Measurements from ENCODE around the gene DDX1. TPM values are rescaled to one million over a fixed set of nuclear protein-coding genes. Genes with fewer than 3 reads are reported as not detected.

The DDX1 gene
- total and polyA plus RNA-seq, 2 of the 4 experiments (the other 2 are of a cell fraction): 73.6 to 74.9 TPM

DNA sequence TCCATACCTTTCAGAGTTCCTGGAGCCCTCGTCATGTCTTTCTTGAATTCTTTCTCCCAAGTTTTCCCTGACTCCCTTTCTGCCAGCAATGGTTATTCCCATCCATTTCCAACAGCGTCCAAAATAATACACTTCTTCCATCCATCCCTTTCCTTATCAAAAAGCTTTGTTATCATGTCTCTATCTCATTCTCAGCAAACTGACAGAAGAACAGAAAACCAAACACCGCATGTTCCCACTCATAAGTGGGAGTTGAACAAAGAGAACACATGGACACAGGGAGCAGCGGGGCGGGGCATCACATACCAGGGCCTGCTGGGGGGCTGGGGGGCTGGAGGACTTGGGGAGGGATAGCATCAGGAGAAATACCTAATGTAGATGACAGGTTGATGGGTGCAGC lies 86.7 kb downstream of the DDX1 start:
- BruUV-seq (replicated peaks): no TSS peak
- H2BK15ac ChIP-seq (ENCODE audit: low read depth, low read length): no peak overlapping the region
- ChIA-PET POLR2A (ENCODE audit: unreplicated experiment) (no interaction called here), CTCF (no interaction called here)
- H2AK5ac ChIP-seq (ENCODE audit: low read depth, low read length): no peak overlapping the region
- no peaks in the 10 kb centered on the region for H3K9me1 ChIP-seq (ENCODE audit: insufficient read depth, low read length)
- no peak for TF ChIP-seq SMC3 (IDR thresholded peaks at IDR 0.05; ENCODE audit: low read depth, low read length)
- no peak for TF ChIP-seq NFE2L2 (IDR thresholded peaks at IDR 0.05; ENCODE audit: low read depth, low read length)
- TF ChIP-seq CHD1 (IDR thresholded peaks at IDR 0.05; ENCODE audit: low read depth, low read length): no peak
- TF ChIP-seq, protein P1, sequence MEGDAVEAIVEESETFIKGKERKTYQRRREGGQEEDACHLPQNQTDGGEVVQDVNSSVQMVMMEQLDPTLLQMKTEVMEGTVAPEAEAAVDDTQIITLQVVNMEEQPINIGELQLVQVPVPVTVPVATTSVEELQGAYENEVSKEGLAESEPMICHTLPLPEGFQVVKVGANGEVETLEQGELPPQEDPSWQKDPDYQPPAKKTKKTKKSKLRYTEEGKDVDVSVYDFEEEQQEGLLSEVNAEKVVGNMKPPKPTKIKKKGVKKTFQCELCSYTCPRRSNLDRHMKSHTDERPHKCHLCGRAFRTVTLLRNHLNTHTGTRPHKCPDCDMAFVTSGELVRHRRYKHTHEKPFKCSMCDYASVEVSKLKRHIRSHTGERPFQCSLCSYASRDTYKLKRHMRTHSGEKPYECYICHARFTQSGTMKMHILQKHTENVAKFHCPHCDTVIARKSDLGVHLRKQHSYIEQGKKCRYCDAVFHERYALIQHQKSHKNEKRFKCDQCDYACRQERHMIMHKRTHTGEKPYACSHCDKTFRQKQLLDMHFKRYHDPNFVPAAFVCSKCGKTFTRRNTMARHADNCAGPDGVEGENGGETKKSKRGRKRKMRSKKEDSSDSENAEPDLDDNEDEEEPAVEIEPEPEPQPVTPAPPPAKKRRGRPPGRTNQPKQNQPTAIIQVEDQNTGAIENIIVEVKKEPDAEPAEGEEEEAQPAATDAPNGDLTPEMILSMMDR (conservative IDR thresholded peaks at IDR 0.05; ENCODE audit: low read depth, low read length): no peak
- no peak for TF ChIP-seq MAZ (IDR thresholded peaks at IDR 0.05; ENCODE audit: borderline replicate concordance, low read depth, low read length)
- TF ChIP-seq, protein P2, sequence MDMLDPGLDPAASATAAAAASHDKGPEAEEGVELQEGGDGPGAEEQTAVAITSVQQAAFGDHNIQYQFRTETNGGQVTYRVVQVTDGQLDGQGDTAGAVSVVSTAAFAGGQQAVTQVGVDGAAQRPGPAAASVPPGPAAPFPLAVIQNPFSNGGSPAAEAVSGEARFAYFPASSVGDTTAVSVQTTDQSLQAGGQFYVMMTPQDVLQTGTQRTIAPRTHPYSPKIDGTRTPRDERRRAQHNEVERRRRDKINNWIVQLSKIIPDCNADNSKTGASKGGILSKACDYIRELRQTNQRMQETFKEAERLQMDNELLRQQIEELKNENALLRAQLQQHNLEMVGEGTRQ (IDR thresholded peaks at IDR 0.05; ENCODE audit: low read depth, low read length): no peak
- no peak for TF ChIP-seq CEBPB (IDR thresholded peaks at IDR 0.05; ENCODE audit: low read depth, low read length)
- TF ChIP-seq RAD21 (IDR thresholded peaks at IDR 0.05; ENCODE audit: low read length): no peak
- no peak for TF ChIP-seq RFX5 (IDR thresholded peaks at IDR 0.05; ENCODE audit: low read depth, low read length)
- no peak for TF ChIP-seq POLR2A (IDR thresholded peaks at IDR 0.05; ENCODE audit: low read depth, low read length)
- TF ChIP-seq, protein P3, sequence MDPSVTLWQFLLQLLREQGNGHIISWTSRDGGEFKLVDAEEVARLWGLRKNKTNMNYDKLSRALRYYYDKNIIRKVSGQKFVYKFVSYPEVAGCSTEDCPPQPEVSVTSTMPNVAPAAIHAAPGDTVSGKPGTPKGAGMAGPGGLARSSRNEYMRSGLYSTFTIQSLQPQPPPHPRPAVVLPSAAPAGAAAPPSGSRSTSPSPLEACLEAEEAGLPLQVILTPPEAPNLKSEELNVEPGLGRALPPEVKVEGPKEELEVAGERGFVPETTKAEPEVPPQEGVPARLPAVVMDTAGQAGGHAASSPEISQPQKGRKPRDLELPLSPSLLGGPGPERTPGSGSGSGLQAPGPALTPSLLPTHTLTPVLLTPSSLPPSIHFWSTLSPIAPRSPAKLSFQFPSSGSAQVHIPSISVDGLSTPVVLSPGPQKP (IDR thresholded peaks at IDR 0.05; ENCODE audit: borderline replicate concordance, low read depth, low read length): no peak
- TF ChIP-seq BHLHE40 (IDR thresholded peaks at IDR 0.05; ENCODE audit: low read depth, low read length): no peak
- no peak for TF ChIP-seq RCOR1 (IDR thresholded peaks at IDR 0.05; ENCODE audit: insufficient replicate concordance, low read length)
- TF ChIP-seq MAFK (IDR thresholded peaks at IDR 0.05; ENCODE audit: low read depth, low read length): no peak
- TF ChIP-seq MXI1 (IDR thresholded peaks at IDR 0.05; ENCODE audit: borderline replicate concordance, low read depth, low read length): no peak
- no peak for TF ChIP-seq FOS (IDR thresholded peaks at IDR 0.05; ENCODE audit: low read depth, low read length)
- no peak for ATAC-seq (ENCODE audit: low read depth)
- H3K9me3 ChIP-seq (ENCODE audit: control insufficient read depth, insufficient read depth, low read length): no peaks in the 10 kb centered on the region; the same call in 1 of the 2 replicates
- H3K4me3 ChIP-seq (ENCODE audit: insufficient read depth, low read depth, low read length): no peak overlapping the region
- H4K5ac ChIP-seq (ENCODE audit: low read depth, low read length): no peak overlapping the region
- H3K4me1 ChIP-seq (ENCODE audit: control insufficient read depth, insufficient read depth, low read length): no peaks in the 10 kb centered on the region
- H2BK20ac ChIP-seq (ENCODE audit: low read depth, low read length): no peak overlapping the region
- H4K20me1 ChIP-seq (ENCODE audit: insufficient read depth, low read length): no peaks in the 10 kb centered on the region
- no peak overlapping the region for H3K4me2 ChIP-seq (ENCODE audit: low read depth, low read length)
- 72 to 100% methylated on average over 1 to 4 of the region's 5 CpGs for WGBS, 2 experiments (ENCODE audit: extremely low coverage in 2 of 2, insufficient read length in 1 of 2)
- H2BK120ac ChIP-seq (ENCODE audit: low read depth, low read length): no peak overlapping the region
- no peak overlapping the region for H3K27ac ChIP-seq (ENCODE audit: insufficient read depth, low read length)
- H4K91ac ChIP-seq (ENCODE audit: insufficient read depth, low read depth, low read length): no peak overlapping the region
- no peak overlapping the region for H2AK9ac ChIP-seq (replicated peaks; ENCODE audit: low read depth, low read length, poor library complexity)
- H2AFZ ChIP-seq (replicated peaks; ENCODE audit: low read length, poor library complexity): no peak overlapping the region
- no peak overlapping the region for H3K4ac ChIP-seq (ENCODE audit: low read depth, low read length)
- in situ Hi-C loops (cut with MboI; ENCODE audit: low sequenced_read_pairs): no loop called here
- no peak overlapping the region for H3K23ac ChIP-seq (ENCODE audit: low read depth, low read length)
- H3K56ac ChIP-seq (ENCODE audit: extremely low read depth, insufficient read depth, low read length): no peak overlapping the region
- no peaks in the 10 kb centered on the region for H3K36me3 ChIP-seq (ENCODE audit: control insufficient read depth, insufficient read depth, low read length)
- H3K18ac ChIP-seq (ENCODE audit: low read depth, low read length): no peak overlapping the region
- H3K27me3 ChIP-seq (ENCODE audit: control insufficient read depth, insufficient read depth, low read length): no peaks in the 10 kb centered on the region
- dilution Hi-C loops (cut with HindIII; ENCODE audit: low sequenced_read_pairs, unreplicated experiment): no loop called here
- intact Hi-C loops (cut with micrococcal nuclease): no loop called here
- H3K9ac ChIP-seq (ENCODE audit: low read depth, low read length): no peak overlapping the region
- H2BK5ac ChIP-seq (ENCODE audit: low read depth, low read length, poor library complexity, severe bottlenecking): no peak overlapping the region
- H3K79me1 ChIP-seq (ENCODE audit: low read depth in 1 of 2, low read length in 2 of 2): no peaks in the 10 kb centered on the region
- DNase-seq: no peak
- H3K14ac ChIP-seq (replicated peaks; ENCODE audit: low read depth, low read length): no peak overlapping the region
- H4K8ac ChIP-seq (ENCODE audit: low read depth in 2 of 2, low read length in 2 of 2): no peak overlapping the region

Measured in IMR-90 (cell line).